HG03135 (cell line): ENCODE data around the gene CYB5D1.
"Not testable (repeated sequence)": the region's sequence is repeated elsewhere in the genome, so short reads cannot be mapped to it uniquely, and the experiment has no call there.

Experiments used
- ATAC-seq: cut with Tn5 transposase; IDR thresholded peaks from one replicate; pipeline ENCODE4 v1.9.1; 2021; ENCODE audit warnings: mild to moderate bottlenecking, moderate library complexity; ENCODE audit not compliant: unreplicated experiment

Gene CYB5D1

GRCh38 chr17:7854851-7855659, 2.7 kb upstream of the CYB5D1 start, which contains the start of gene TMEM88:
TSS of gene TMEM88 (plus strand) at chr17:7855066. CDS start at chr17:7855075, 9 bp downstream.
- ATAC-seq, result no peak

DNA sequence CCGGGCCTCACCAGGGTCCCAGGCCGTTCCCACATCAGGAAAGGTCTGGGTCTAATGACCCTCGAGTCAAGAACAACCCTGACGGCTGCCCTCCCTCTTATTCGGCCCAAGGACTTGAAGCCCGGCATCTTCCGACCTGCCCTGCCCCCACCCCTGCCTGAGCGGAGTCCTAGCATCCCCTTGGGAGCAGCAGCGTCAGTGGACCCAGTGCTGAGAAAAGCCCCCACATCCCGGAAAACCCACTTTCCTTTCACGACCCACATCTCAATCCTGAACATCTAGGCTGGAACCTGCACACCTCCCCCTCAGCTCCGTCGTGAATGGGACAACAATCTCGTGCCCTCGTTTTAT, 2.2 kb upstream of the CYB5D1 start:
- no peak for ATAC-seq

DNA sequence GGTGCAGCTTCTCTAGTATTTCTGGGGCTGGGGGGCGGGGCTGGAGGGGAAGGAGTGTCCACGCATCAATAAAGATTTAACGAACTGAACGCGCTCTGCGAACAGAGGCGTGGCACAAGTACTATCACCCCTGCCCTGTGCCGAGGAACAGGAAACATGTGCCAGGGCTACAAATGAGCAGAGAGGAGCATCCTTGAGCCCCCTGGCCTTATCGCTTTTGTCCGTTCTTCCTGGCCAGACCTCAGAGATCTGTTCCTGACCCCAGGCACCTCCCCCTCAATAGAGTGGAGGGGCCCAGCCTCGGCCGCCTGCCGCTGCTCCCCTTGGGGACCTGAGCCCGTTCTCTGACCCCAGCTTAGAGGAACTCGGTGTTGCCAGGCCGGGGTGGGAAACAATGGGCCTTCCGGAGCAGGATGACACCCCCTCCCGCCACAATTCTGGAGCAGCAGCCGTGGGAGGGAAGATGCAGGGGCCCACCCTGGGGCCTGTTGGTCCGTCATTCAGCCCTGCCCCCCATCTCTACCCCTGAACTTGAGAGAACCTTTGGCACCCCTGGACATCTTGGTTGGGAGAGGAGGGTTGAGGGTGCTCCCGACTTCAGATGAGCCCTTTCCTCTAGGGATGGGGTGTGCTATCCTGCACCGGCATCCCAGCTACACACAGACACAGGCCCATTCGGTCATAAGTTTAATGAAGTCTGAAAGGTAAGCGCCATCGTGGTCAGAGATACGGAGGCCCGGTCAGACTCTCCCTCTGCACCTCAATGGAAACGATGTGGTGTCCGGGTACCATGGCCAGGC, 1.6 kb upstream of the CYB5D1 start:
- no peak for ATAC-seq

GRCh38 chr17:7856811-7857712, 741 bp upstream of the CYB5D1 start, which contains the start of gene NAA38:
TSS of gene NAA38 (minus strand) at chr17:7857559. CDS start at chr17:7857463, 96 bp downstream.
- peak; percentile 65 for ATAC-seq

GRCh38 chr17:7858522-7858810, 663 bp downstream of the CYB5D1 start:
- ATAC-seq, result no peak

DNA sequence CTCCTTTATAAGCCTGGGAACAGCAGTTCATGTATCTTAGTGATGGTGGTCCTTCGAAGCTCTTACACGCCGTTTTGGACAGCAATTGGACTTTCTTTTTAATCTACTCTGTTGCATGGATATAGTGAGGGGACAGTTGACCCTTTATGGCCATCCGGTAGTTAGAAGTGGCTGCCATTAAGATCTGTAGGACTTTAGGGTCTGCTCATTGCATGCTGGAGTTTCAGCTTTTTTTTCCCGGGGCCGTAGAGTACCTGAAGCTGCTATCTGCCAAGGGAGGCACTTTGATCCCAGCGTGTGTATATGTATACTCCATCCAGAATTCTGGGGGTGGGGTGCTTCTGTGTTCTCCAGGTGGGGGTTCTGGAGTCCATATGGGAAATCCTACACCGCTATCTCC, 1.2 kb downstream of the CYB5D1 start:
- ATAC-seq, result no peak

DNA sequence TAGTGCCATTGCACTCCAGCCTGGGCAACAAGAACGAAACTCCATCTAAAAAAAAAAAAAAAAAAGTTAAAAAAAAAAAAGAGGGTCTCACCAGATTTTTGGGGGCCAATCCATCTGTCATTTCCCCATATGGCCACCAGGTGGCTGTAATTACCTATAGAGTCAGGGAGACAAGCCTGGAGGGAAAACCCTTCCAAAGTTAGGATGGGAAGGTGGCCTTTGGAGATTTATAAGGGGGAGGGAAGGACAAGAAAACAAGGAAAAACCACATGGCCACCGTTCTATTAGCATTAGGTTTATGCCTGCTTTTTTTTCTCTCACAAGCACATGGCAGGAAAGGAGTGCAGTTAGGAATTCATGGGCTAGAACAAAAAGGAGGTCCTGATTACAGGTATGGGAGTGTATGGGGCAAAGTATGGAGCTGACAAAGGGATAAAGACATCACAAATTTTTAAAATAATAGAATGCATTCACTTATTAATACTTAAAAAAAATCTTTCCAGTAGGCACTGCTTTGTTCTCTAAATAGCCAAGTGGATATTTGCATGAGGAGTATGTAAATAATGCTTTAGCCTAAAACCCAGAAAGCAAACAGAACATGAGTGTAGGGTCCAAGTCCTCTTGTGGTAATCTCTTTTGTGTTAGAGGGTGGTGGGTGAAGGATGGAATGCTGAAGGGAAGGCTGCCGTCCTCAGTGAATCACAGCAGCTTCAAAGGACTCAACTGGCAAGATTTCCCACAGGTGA, 5.1 kb downstream of the CYB5D1 start:
- ATAC-seq, result no peak

GRCh38 chr17:7864384-7864783, 6.6 kb downstream of the CYB5D1 start:
- not testable (repeated sequence) for ATAC-seq

DNA sequence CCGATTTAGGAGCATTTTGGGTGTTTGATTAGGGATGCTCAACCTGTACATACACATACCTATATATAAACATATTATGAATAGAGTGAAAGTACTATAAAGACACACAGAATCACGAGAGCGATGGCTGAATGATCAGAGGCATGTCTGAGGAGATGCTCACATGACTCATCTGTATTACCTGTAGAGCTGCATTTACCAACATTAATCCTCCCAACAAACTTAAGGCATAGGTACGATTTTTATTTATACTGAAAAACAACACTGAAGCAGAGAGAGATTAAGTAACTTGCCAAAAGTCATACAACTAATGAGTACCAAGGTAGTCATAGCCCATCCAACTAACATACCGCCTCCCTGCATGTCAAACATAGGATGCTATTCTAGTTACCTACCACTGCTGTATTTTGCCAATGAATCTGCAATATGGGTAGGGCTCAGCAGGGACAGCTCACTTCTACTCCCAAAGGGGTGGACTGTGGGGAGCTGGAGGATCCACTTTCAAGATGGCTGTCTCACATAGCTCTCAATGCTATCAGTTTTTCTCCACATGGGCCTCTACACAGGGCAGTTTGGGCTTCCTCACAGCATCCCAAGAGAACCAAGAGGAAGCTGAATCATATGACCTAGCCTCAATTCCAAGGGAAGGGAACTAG, 7.3 kb downstream of the CYB5D1 start:
- ATAC-seq, result no peak

DNA sequence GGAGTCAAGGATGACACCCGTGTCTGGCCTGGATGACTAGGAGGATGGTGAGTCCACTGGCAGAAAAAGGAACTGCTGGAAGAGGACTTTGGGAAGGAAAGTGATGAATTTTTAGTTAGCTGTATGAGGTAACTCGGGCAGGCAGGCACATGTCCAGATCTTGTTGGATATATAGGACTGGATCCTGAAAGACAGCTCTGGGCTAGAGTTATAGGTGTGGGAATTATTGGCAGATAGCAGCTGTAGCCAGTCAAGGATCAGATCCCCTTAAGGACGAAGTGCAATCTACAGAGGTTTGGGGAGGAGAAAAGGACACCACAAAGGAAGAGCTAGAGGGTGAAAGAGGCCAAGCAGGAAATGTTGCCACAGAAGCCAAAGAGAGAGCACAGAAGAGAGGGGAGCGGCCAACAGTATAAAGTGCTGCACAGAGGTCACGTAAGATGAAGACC, 10.1 kb downstream of the CYB5D1 start:
- ATAC-seq, result no peak

DNA sequence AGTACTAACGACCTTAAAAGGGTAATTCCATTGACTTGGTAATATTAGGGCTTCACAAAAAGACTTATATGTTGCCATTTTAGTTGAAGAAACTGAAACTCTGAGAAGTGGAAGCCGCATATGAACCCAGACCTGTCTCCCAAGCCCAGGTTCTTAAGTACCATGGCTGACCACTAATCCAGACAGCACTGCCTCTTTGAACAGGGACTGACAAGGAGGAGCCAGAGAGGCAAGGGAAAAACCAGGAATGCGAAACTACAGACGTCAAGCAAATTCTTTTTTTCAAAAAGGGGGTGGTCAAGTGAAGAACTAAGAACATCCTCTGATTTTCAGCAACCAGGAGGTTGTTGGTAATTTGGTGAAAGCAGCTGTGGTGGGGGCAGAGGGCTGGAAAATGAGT, 15.2 kb downstream of the CYB5D1 start:
- ATAC-seq, result no peak

GRCh38 chr17:7875804-7876370, 18.1 kb downstream of the CYB5D1 start:
- ATAC-seq, result no peak

GRCh38 chr17:7878234-7878633, 20.4 kb downstream of the CYB5D1 start:
- ATAC-seq, result no peak

DNA sequence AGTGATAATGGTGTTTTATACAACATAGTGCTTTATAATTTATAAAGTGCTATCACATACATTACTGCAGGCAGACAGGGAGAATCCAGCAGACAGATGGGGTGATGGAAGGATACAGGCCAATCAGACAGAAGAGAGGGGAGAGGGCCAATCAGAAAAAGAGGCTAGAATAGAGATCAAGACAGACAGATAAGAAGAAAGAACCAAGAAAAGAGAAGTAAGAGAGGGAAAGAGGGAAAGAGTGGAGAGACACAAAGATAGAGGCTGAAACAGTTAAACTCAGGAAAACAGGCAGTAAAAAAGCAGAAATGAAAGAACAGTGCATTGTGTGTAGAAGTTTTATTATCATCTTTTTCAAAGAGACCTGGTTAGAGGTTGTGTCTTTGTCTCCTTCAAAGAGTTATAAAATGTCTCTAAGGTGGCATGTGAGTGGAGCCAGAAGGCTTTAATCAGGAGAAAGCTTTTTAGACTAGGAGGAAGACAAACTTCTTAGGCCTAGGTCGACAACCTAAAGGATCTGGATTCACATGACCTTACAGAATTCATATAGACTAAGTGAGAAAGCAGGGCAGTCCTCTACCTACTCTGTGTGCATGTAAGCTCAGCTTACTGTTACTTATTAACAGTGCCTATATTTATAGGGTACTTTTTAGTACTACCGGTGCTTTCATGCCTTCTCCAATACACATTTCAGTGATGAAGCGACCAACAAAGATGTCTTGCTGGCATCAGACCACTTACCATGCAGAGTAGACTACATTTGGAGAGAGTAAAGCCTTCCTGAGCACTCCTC, 22.5 kb downstream of the CYB5D1 start:
- no peak for ATAC-seq

DNA sequence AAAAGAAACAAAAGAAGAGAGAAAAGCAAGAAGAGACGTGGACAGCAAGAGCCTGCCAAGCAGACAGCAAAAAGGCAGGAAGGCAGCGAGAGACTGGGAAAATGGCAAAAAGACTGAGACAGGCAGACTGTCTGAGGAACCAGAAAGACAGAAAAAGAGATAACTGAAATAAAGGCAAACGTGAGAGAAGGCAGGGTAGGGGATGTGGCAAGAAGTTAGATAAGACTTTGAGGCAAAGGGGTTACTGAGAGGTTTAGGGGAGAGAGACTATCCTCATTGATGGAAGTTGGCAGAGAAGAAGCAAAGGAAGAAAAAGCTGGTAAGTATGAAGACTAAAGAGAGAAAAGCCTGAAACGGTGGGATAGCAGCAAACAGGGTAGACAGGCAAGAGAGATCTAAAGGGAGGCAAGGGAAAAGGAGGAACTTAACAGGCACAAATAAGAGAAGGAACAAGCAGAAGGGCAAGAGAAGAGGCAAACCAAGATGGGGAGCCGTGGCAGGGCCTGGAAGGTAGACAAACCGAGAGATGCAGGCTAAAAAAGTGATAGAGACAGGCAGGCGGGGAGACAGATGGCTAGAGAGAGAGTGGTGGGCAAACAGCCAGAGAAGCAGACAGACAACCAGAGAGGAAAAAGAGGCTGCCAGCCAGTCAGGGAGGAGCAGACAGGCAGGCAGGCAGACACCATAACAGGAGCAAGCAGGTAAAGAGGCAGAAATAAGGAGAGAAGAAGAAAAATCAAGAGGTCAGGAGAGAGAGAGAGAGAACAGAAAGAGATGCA, 23.7 kb downstream of the CYB5D1 start:
- ATAC-seq, result no peak

- ATAC-seq, result no peak
Observed at GRCh38 chr17:7882068-7882467, 24.3 kb downstream of the CYB5D1 start.

- no peak for ATAC-seq
Observed at GRCh38 chr17:7882629-7883028, 24.8 kb downstream of the CYB5D1 start.

GRCh38 chr17:7883781-7884386, 26.1 kb downstream of the CYB5D1 start:
- no peak for ATAC-seq
